HEK293 (cell line): ENCODE results near the gene ZBTB24.

ENCODE experiments used
- CTCF ChIP-seq: fragments of 450-650 bp; formaldehyde crosslinking; IDR thresholded peaks from 2 replicates; pipeline ENCODE4 v1.5.1; 2016; ENCODE audit warnings: missing biosample characterization, missing genetic modification characterization
- KLF10 ChIP-seq: fragments of 450-650 bp; IDR thresholded peaks from 2 replicates; pipeline ENCODE4 v1.5.1; 2018; ENCODE audit warnings: missing biosample characterization, mild to moderate bottlenecking, missing genetic modification characterization
- MYNN ChIP-seq: fragments of 450-650 bp; formaldehyde crosslinking; IDR thresholded peaks from 2 replicates; pipeline ENCODE4 v1.5.1; 2016; ENCODE audit warnings: missing biosample characterization, missing genetic modification characterization, borderline replicate concordance
- ZNF175 ChIP-seq: fragments of 450-650 bp; formaldehyde crosslinking; IDR thresholded peaks from 2 replicates; pipeline ENCODE4 v1.5.1; 2016; ENCODE audit warnings: missing biosample characterization, missing genetic modification characterization
- ZXDB ChIP-seq: fragments of 450-650 bp; formaldehyde crosslinking; IDR thresholded peaks from 2 replicates; pipeline ENCODE4 v1.5.1; 2016; ENCODE audit warnings: missing biosample characterization, missing genetic modification characterization

- TF ChIP-seq MYNN (tag by site-specific recombination) = no peak
- no peak for TF ChIP-seq KLF10 (tag by site-specific recombination)
- no peak for TF ChIP-seq ZXDB (tag by site-specific recombination)
- no peak for TF ChIP-seq CTCF
- TF ChIP-seq ZNF175 (tag by site-specific recombination) = no peak
Measured at GRCh38 chr6:109513571-109514071, 30.6 kb upstream of the ZBTB24 start.
